Left lung (tissue), 10 donors: Measurements from ENCODE around the gene TBL1X. TPM values are rescaled to one million over a fixed set of nuclear protein-coding genes. Genes with fewer than 3 reads are reported as not detected.

Experiments used
- ATAC-seq: fragments of 200-7000 bp; cut with Tn5 transposase; one replicate; pipeline ENCODE4 v1.9.1; 2020; ENCODE audit warnings: moderate library complexity
- DNase-seq, 4 donors: peaks; one replicate each; pipeline ENCODE4 v3.0.0-alpha.2; 2013 to 2020
- H3K27ac ChIP-seq, 2 donors: fragments of 200-600 bp; sonication (generic) in 1 of 2; one replicate each; pipeline versions ENCODE4 v1.5.0 to v1.8.0; 2020 to 2021
- H3K27me3 ChIP-seq, 2 donors: fragments of 200-600 bp; sonication (generic) in 1 of 2; one replicate each; pipeline versions ENCODE4 v1.5.0 to v1.8.0; 2020 to 2021
- H3K36me3 ChIP-seq, 2 donors: fragments of 200-600 bp; sonication (generic) in 1 of 2; one replicate each; pipeline versions ENCODE4 v1.5.0 to v1.8.0; 2020 to 2021
- H3K4me1 ChIP-seq, 2 donors: fragments of 200-600 bp; one replicate each; pipeline ENCODE4 v1.8.0; 2021
- H3K4me3 ChIP-seq, 2 donors: fragments of 200-600 bp; sonication (generic) in 1 of 2; one replicate each; pipeline versions ENCODE4 v1.5.0 to v1.8.0; 2020 to 2021; ENCODE audit warnings: mild to moderate bottlenecking in 1 of 2
- H3K9me3 ChIP-seq, 2 donors: fragments of 200-600 bp; sonication (generic) in 1 of 2; one replicate each; pipeline versions ENCODE4 v1.5.0 to v1.8.0; 2020 to 2021
- intact Hi-C, 2 donors: fragments of 100-400 bp; cut with DNase I; formaldehyde crosslinking; loops; one replicate each; pipeline versions ENCODE4 v1.11.2 to v1.14.2; 2022
- polyA plus RNA-seq, 6 donors: library from polyadenylated mRNA; unstranded; fragments of 120-200 nt; gene quantifications; one replicate each; pipeline ENCODE4 v1.2.1, GENCODE V29; 2013; ENCODE audit not compliant: insufficient read length in 6 of 6
- total RNA-seq, 2 donors: library from RNA; stranded (reverse); fragmentation: NEBNext Ultra II Directional; extraction: Animal tissue kit (Norgen Biotek cat#: 25700); gene quantifications; one replicate each; pipeline ENCODE4 v1.2.1, GENCODE V29; 2021
- TF ChIP-seq, protein P1 (sequence below), 2 donors: fragments of 200-600 bp; sonication (generic) in 1 of 2; IDR thresholded peaks; one replicate each; pipeline versions ENCODE4 v1.5.0 to v1.8.0; 2021; ENCODE audit warnings: antibody characterized with exemption in 2 of 2
- donor health status: DM: no; HTN: yes; CAD: no.
- donor health status: DM: no; HTN: no; CAD: no.

TBL1X gene
- total and polyA plus RNA-seq, 8 donors: 13.4 to 24.6 (median 21.6) TPM

- H3K4me3 ChIP-seq: no peak overlapping the region
- ATAC-seq (no peak), DNase-seq (no peak)
- intact Hi-C loops: no loop called here
- no peaks in the 10 kb centered on the region for H3K4me1 ChIP-seq
- H3K9me3 ChIP-seq: no peaks in the 10 kb centered on the region
- H3K27me3 ChIP-seq: no peaks in the 10 kb centered on the region
- no peaks in the 10 kb centered on the region for H3K36me3 ChIP-seq
- TF ChIP-seq, protein P1, sequence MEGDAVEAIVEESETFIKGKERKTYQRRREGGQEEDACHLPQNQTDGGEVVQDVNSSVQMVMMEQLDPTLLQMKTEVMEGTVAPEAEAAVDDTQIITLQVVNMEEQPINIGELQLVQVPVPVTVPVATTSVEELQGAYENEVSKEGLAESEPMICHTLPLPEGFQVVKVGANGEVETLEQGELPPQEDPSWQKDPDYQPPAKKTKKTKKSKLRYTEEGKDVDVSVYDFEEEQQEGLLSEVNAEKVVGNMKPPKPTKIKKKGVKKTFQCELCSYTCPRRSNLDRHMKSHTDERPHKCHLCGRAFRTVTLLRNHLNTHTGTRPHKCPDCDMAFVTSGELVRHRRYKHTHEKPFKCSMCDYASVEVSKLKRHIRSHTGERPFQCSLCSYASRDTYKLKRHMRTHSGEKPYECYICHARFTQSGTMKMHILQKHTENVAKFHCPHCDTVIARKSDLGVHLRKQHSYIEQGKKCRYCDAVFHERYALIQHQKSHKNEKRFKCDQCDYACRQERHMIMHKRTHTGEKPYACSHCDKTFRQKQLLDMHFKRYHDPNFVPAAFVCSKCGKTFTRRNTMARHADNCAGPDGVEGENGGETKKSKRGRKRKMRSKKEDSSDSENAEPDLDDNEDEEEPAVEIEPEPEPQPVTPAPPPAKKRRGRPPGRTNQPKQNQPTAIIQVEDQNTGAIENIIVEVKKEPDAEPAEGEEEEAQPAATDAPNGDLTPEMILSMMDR (IDR thresholded peaks at IDR 0.05): no peak
- H3K27ac ChIP-seq: no peak overlapping the region
Observed at GRCh38 chrX:9501362-9501761, 36.5 kb downstream of the TBL1X start.

DNA sequence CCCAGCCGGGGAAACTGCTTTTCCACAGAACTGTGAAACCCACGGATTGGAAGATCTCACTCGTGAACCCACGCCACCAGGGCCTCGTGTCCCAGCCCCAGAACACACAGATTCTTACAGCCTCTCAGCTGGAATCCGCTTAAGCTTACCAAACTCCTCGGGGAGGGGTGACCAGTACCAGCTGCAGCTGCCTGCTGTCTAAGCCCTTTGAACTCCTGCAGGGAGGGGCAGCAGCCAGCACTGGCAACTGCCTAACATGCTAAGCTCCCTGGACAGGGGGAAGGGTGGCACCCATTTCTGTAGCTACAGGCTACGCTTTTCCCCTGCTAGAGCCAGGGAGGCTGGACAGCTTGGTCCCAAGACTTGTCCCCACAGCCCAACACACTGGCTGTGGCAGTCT, 38.4 kb downstream of the TBL1X start:
- no peaks in the 10 kb centered on the region for H3K9me3 ChIP-seq
- no peak overlapping the region for H3K27ac ChIP-seq
- no peak for DNase-seq
- H3K27me3 ChIP-seq: no peaks in the 10 kb centered on the region
- no peaks in the 10 kb centered on the region for H3K4me1 ChIP-seq
- H3K4me3 ChIP-seq: no peak overlapping the region
- ATAC-seq: no peak
- no peaks in the 10 kb centered on the region for H3K36me3 ChIP-seq
- intact Hi-C loops: no loop called here
- TF ChIP-seq, protein P1 (IDR thresholded peaks at IDR 0.05): no peak

- ATAC-seq (no peak), DNase-seq (no peak)
- Histone ChIP-seq H3K9me3 (no peaks in the 10 kb centered on the region), H3K36me3 (no peaks in the 10 kb centered on the region), H3K27ac (no peak overlapping the region), H3K4me3 (no peak overlapping the region), H3K27me3 (no peaks in the 10 kb centered on the region), H3K4me1 (peaks cover 0 to under 1% of the 10 kb centered on the region in 2 donors)
- TF ChIP-seq, protein P1 (IDR thresholded peaks at IDR 0.05): no peak
- intact Hi-C loops: no loop called here
Observed at GRCh38 chrX:9510366-9510765, 45.5 kb downstream of the TBL1X start.

- TF ChIP-seq, protein P1 (IDR thresholded peaks at IDR 0.05): no peak
- H3K4me3 ChIP-seq: no peak overlapping the region
- no peaks in the 10 kb centered on the region for H3K9me3 ChIP-seq
- no peaks in the 10 kb centered on the region for H3K36me3 ChIP-seq
- ATAC-seq (no peak), DNase-seq (no peak)
- H3K4me1 ChIP-seq: peaks cover 0 to 6% of the 10 kb centered on the region in 2 donors
- H3K27me3 ChIP-seq: no peaks in the 10 kb centered on the region
- intact Hi-C loops: no loop called here
- H3K27ac ChIP-seq: no peak overlapping the region
Observed at GRCh38 chrX:9510980-9511379, 46.1 kb downstream of the TBL1X start.

DNA sequence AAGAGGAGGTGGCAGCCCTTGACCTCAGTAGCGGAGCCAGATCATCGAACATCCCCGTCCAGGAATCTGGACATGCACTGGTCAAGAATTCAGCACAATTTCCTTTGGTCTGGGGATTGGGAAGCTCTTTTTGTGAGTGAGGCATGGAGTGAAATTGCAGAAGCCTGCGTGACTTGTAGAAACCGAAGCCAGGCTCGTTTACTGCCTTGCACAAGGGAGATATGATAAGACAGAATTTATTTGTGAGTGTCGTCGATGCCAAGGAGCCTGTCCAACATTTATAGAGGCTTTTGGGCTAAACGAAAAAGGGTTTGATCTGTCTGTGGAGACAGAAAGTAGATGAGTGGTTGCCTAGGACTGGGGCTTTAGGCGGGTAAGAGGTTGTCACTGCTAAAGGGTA, 50.6 kb downstream of the TBL1X start:
- ATAC-seq (no peak), DNase-seq (no peak)
- Histone ChIP-seq H3K36me3 (no peaks in the 10 kb centered on the region), H3K9me3 (no peaks in the 10 kb centered on the region), H3K4me1 (peaks cover 0 to 6% of the 10 kb centered on the region in 2 donors), H3K27ac (no peak overlapping the region), H3K4me3 (no peak overlapping the region), H3K27me3 (no peaks in the 10 kb centered on the region)
- TF ChIP-seq, protein P1 (IDR thresholded peaks at IDR 0.05): no peak
- intact Hi-C loops: no loop called here
